Measurements from ENCODE around the gene STAG3. TPM values are rescaled to one million over a fixed set of nuclear protein-coding genes. Genes with fewer than 3 reads are reported as not detected.
"Not testable (repeated sequence)": the region's sequence is repeated elsewhere in the genome, so short reads cannot be mapped to it uniquely, and the experiment has no call there.

The STAG3 gene
- total RNA-seq, 2 donors from 2014 or later = 7.8 to 22.1 TPM

- not testable (repeated sequence) for H3K9me3 Mint-ChIP-seq; ATAC-seq (replicated peaks); H3K36me3 Mint-ChIP-seq (ENCODE audit: low read depth); H3K27me3 Mint-ChIP-seq
- H3K4me1 Mint-ChIP-seq = peaks cover 14% of the 10 kb centered on the region
- peak overlapping the region; percentile 85 for H3K27ac Mint-ChIP-seq
- H3K4me3 Mint-ChIP-seq = peak overlapping the region; percentile 75
Measured at GRCh38 chr7:100180084-100180483, 2.4 kb downstream of the STAG3 start.

DNA sequence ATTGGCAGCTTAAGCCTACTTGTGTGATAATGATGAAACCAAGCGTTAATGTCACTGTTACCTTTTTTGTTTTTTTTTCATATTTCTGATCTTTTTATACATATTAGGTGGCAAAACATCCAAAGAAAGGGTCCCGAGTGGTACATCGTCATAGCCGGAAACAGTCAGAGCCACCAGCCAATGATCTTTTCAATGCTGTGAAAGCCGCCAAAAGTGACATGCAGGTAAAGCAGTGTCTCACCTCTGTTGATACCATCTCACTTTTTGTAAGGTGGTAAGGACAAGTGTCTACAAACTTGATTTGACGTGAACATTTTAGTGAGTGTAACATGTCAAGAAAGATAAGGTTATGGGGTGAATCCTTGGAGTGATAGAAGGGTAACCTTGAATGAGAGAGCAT is 4.9 kb downstream of the STAG3 start:
- not testable (repeated sequence) for H3K4me3 Mint-ChIP-seq; H3K36me3 Mint-ChIP-seq (ENCODE audit: low read depth); H3K4me1 Mint-ChIP-seq

DNA sequence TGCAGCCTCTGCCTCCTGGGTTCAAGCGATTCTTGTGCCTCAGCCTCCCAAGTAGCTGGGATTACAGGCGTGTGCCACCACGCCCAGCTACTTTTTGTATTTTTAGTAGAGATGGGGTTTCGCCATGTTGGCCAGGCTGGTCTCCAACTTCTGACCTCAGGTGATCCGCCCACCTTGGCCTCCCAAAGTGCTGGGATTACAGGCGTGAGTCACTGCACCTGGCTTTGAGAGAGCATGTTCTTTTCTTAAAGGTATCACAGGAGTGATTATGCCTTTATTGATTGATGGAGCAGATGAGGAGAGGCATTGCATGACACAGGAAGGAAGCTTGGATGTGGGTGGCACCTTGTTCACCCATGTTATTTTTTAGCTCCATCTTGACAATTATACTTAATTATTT is 5.4 kb downstream of the STAG3 start:
- H3K4me3 Mint-ChIP-seq; H3K36me3 Mint-ChIP-seq (ENCODE audit: low read depth); H3K4me1 Mint-ChIP-seq; H3K27me3 Mint-ChIP-seq; H3K27ac Mint-ChIP-seq; H3K9me3 Mint-ChIP-seq; ATAC-seq (replicated peaks): not testable (repeated sequence)

More for the DNA sequence above, 4.9 kb downstream of the STAG3 start:
- H3K27ac Mint-ChIP-seq; ATAC-seq (replicated peaks); H3K27me3 Mint-ChIP-seq; H3K9me3 Mint-ChIP-seq: not testable (repeated sequence)

GRCh38 chr7:100185726-100186125 is 8.0 kb downstream of the STAG3 start:
- Mint-ChIP-seq H3K27me3 (no peaks in the 10 kb centered on the region), H3K4me1 (peaks cover 9% of the 10 kb centered on the region), H3K4me3 (no peak overlapping the region), H3K27ac (no peak overlapping the region), H3K36me3 (ENCODE audit: low read depth) (no peaks in the 10 kb centered on the region), H3K9me3 (no peaks in the 10 kb centered on the region)
- no peak for ATAC-seq (replicated peaks)

DNA sequence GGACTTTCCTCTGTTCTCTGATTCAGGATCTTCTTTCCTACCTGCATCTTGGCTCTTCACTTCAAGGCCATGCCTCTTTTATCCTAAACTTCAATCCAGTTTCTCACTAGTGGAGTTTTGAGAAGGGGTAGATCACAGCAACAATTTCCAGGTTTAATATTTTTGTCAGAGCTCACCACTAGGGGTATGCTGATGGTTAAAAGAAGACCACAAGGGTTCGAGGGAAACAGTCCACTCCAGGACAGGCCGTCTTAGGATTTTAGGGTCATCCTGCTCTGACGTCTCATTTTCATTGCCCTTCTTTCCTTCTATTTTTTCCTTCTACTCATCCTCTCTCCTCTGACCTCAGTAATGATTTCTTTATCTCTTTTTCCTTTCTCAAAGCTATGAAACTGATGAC is 11.3 kb downstream of the STAG3 start:
- peaks cover 6% of the 10 kb centered on the region for H3K4me1 Mint-ChIP-seq
- no peaks in the 10 kb centered on the region for H3K9me3 Mint-ChIP-seq
- H3K36me3 Mint-ChIP-seq (ENCODE audit: low read depth) = no peaks in the 10 kb centered on the region
- ATAC-seq (replicated peaks) = no peak
- H3K27me3 Mint-ChIP-seq = no peaks in the 10 kb centered on the region
- H3K27ac Mint-ChIP-seq = peak overlapping the region; percentile 15
- no peak overlapping the region for H3K4me3 Mint-ChIP-seq

- H3K36me3 Mint-ChIP-seq (ENCODE audit: low read depth) = no peaks in the 10 kb centered on the region
- H3K4me3 Mint-ChIP-seq = no peak overlapping the region
- no peaks in the 10 kb centered on the region for H3K27me3 Mint-ChIP-seq
- H3K27ac Mint-ChIP-seq = peak overlapping the region; percentile 53
- no peaks in the 10 kb centered on the region for H3K9me3 Mint-ChIP-seq
- ATAC-seq (replicated peaks) = peak; percentile 80
- peaks cover 6% of the 10 kb centered on the region for H3K4me1 Mint-ChIP-seq
Measured at GRCh38 chr7:100190048-100190711, 12.5 kb downstream of the STAG3 start.

DNA sequence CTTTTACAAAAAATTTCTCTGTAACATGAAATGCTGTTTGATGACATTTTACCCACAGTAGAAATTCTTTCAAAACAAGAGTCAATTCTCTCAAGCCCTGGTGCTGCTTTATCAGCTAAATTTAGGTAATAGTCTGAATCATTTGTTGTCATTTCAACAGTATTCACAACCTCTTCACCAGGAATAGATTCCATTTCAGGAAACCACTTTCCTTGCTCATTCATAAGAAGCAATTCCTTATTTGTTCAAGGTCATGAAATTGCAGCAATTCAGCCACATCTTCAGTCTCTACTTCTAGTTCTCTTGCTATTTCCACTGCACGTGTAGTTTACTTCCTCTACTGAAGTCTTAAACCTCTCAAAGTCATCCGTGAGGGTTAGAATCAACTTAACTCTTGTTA is 14.1 kb downstream of the STAG3 start:
- ATAC-seq (replicated peaks) = no peak
- peaks cover 6% of the 10 kb centered on the region for H3K4me1 Mint-ChIP-seq
- H3K27me3 Mint-ChIP-seq = no peaks in the 10 kb centered on the region
- H3K4me3 Mint-ChIP-seq = no peak overlapping the region
- H3K36me3 Mint-ChIP-seq (ENCODE audit: low read depth) = no peaks in the 10 kb centered on the region
- no peak overlapping the region for H3K27ac Mint-ChIP-seq
- H3K9me3 Mint-ChIP-seq = no peaks in the 10 kb centered on the region

DNA sequence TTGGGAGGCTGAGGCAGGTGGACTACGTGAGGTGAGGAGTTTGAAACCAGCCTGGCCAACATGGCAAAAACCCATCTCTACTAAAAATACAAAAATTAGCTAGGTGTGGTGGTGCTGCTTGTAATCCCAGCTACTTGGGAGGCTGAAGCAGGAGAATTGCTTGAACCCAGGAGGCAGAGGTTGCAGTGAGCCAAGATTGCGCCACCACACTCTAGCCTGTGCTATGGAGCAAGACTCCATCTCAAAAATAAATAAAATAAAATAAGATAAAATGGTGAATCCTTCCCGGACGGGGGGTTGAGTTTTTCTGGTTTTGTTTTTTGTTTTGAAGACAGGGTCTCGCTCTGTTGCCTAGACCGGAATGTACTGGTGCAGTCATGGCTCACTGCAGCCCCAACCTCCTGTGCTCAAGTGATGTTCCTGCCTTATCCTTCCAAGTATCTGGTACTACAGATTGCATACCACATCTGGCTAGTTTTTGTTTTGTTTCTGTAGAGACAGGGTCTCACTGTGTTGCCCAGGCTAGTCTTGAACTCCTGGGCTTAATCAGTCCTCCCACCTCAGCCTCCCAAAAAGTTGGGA is 14.7 kb downstream of the STAG3 start:
- H3K4me1 Mint-ChIP-seq, H3K9me3 Mint-ChIP-seq, H3K27ac Mint-ChIP-seq: not testable (repeated sequence)

GRCh38 chr7:100192969-100193368 is 15.3 kb downstream of the STAG3 start:
- H3K4me1 Mint-ChIP-seq = peaks cover 6% of the 10 kb centered on the region
- H3K27ac Mint-ChIP-seq = no peak overlapping the region
- no peak overlapping the region for H3K4me3 Mint-ChIP-seq
- no peaks in the 10 kb centered on the region for H3K27me3 Mint-ChIP-seq
- ATAC-seq (replicated peaks) = no peak
- H3K9me3 Mint-ChIP-seq = no peaks in the 10 kb centered on the region
- H3K36me3 Mint-ChIP-seq (ENCODE audit: low read depth) = no peaks in the 10 kb centered on the region

More for the DNA sequence above, 14.7 kb downstream of the STAG3 start:
- H3K36me3 Mint-ChIP-seq (ENCODE audit: low read depth); H3K27me3 Mint-ChIP-seq; H3K4me3 Mint-ChIP-seq; ATAC-seq (replicated peaks): not testable (repeated sequence)

DNA sequence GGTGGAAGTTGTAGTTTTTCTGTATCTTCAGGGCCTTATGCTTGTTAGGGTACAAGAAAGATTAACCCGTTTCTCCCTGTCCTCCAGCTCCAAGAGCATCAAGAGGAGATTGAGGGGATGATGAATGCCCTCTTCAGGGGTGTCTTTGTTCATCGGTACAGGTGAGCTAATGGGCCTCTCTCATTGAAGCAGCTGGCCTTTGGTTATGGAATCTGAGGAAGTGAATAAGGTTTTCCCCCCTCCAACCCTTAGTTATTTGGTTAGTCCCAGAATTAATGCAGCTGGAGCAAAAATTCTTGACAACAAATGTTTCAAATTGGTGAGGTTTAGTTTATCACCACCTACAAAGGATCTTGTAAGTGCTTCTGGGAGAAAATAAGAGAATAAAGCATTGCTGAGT is 17.5 kb downstream of the STAG3 start:
- H3K36me3 Mint-ChIP-seq (ENCODE audit: low read depth) = no peaks in the 10 kb centered on the region
- H3K4me1 Mint-ChIP-seq = peaks cover 4% of the 10 kb centered on the region
- H3K4me3 Mint-ChIP-seq = no peak overlapping the region
- no peaks in the 10 kb centered on the region for H3K27me3 Mint-ChIP-seq
- no peak overlapping the region for H3K27ac Mint-ChIP-seq
- ATAC-seq (replicated peaks) = no peak
- no peaks in the 10 kb centered on the region for H3K9me3 Mint-ChIP-seq

- ATAC-seq (replicated peaks) = not testable (repeated sequence)
Measured at GRCh38 chr7:100195901-100196322, 18.2 kb downstream of the STAG3 start.

DNA sequence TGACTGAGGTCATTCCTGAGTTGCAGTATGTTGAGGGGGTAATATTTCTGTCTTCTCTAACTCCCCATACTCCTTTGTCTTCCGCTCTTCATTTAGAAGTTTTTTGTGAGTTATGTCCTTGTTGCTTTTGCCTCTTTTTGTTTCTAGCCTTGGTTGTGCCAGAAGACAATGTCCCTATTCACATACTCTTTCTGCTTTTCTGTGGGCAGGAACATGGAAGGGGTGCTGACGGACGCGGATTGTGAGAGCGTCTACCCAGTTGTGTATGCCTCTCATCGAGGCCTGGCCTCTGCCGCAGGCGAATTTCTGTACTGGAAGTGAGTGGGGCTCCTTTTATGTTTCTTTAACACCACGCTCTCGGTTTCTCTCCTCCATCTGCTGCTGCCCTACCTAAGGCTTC is 20.5 kb downstream of the STAG3 start:
- H3K4me3 Mint-ChIP-seq = no peak overlapping the region
- ATAC-seq (replicated peaks) = no peak
- no peaks in the 10 kb centered on the region for H3K9me3 Mint-ChIP-seq
- no peak overlapping the region for H3K27ac Mint-ChIP-seq
- H3K36me3 Mint-ChIP-seq (ENCODE audit: low read depth) = no peaks in the 10 kb centered on the region
- H3K4me1 Mint-ChIP-seq = no peaks in the 10 kb centered on the region
- H3K27me3 Mint-ChIP-seq = no peaks in the 10 kb centered on the region

More at GRCh38 chr7:100195901-100196322, 18.2 kb downstream of the STAG3 start:
- H3K27ac Mint-ChIP-seq; H3K4me1 Mint-ChIP-seq; H3K27me3 Mint-ChIP-seq; H3K4me3 Mint-ChIP-seq; H3K9me3 Mint-ChIP-seq; H3K36me3 Mint-ChIP-seq (ENCODE audit: low read depth): not testable (repeated sequence)

GRCh38 chr7:100200693-100201092 is 23.0 kb downstream of the STAG3 start:
- H3K9me3 Mint-ChIP-seq = no peaks in the 10 kb centered on the region
- ATAC-seq (replicated peaks) = no peak
- no peaks in the 10 kb centered on the region for H3K36me3 Mint-ChIP-seq (ENCODE audit: low read depth)
- no peak overlapping the region for H3K4me3 Mint-ChIP-seq
- no peak overlapping the region for H3K27ac Mint-ChIP-seq
- H3K4me1 Mint-ChIP-seq = no peaks in the 10 kb centered on the region
- no peaks in the 10 kb centered on the region for H3K27me3 Mint-ChIP-seq

DNA sequence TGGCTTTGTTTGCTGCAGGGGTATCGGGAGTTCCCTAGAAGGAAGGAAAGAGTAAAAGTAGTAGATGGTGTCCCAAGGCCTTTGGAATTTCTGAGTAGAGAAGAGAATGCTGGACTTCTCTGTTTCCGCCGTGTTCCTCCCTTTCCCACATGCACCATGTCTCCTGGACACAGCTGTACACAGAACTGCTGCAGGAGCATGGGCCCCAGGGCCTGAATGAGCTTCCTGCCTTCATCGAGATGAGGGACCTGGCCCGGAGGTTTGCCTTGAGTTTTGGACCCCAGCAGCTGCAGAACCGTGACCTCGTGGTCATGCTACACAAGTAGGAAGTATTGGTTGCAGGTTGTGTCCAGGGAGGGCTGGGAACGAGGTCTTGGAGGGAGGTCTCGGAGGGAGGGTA is 26.7 kb downstream of the STAG3 start:
- ATAC-seq (replicated peaks) = no peak
- H3K9me3 Mint-ChIP-seq = no peaks in the 10 kb centered on the region
- H3K27me3 Mint-ChIP-seq = no peaks in the 10 kb centered on the region
- H3K36me3 Mint-ChIP-seq (ENCODE audit: low read depth) = no peaks in the 10 kb centered on the region
- peak overlapping the region; percentile 56 for H3K27ac Mint-ChIP-seq
- no peak overlapping the region for H3K4me3 Mint-ChIP-seq
- peaks cover 18% of the 10 kb centered on the region for H3K4me1 Mint-ChIP-seq

DNA sequence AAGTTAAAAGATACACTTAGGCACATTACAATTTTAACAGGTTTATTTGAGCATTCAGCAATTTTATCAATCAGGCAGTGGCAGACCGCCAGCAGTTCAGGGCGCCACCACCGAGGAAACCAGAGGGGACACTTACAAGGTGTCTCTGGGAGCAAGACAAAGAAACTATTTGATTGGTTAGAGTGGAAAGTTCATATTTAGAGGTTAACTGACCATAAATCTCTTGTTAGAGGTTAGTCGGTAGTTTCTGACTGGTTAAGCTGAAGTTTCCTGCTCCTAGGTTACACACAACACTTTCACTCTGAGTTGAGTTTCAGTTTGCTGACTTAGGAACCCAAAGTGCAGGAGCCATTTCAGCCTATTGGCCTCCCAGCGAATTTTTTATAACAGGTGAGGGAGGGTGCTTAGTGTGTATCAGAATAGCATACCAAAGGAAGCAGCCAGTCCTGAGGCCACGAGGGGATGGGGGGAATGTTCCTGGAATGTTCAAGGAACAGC is 31.2 kb downstream of the STAG3 start:
- peaks cover 36% of the 10 kb centered on the region for H3K4me1 Mint-ChIP-seq
- H3K27me3 Mint-ChIP-seq = no peaks in the 10 kb centered on the region
- peak overlapping the region; percentile 79 for H3K4me3 Mint-ChIP-seq
- peak overlapping the region; percentile 92 for H3K27ac Mint-ChIP-seq
- no peaks in the 10 kb centered on the region for H3K9me3 Mint-ChIP-seq
- peak; percentile 94 for ATAC-seq (replicated peaks)
- no peaks in the 10 kb centered on the region for H3K36me3 Mint-ChIP-seq (ENCODE audit: low read depth)

Data from activated T-helper 17 cell treated with anti-CD3 and anti-CD28 coated beads, Interleukin-2, amount 50 U/mL, for 72 hours (primary cell).